Stimulated activated CD4-positive, alpha-beta T cell treated with anti-CD3 and anti-CD28 coated beads, TNF-alpha, amount 100 ng/mL, for 24 hours (primary cell): ENCODE measurements around the gene MAPK9.

Experiments used
- DNase-seq, 3 experiments: peaks; one replicate each; pipeline ENCODE4 v3.0.0-alpha.2; 2020; ENCODE audit warnings: low read depth in 3 of 3

The MAPK9 gene

GRCh38 chr5:180294913-180295555 is 3.2 kb upstream of the MAPK9 start:
- DNase-seq = no peak

GRCh38 chr5:180294411-180294810 is 2.5 kb upstream of the MAPK9 start:
- DNase-seq = no peak

- no peak for DNase-seq
Observed at GRCh38 chr5:180291234-180291940, 496 bp downstream of the MAPK9 start.

GRCh38 chr5:180290568-180291233 is 1.2 kb downstream of the MAPK9 start:
- no peak for DNase-seq

- DNase-seq = no peak
Observed at GRCh38 chr5:180289966-180290365, 1.9 kb downstream of the MAPK9 start.

- DNase-seq = no peak
Observed at GRCh38 chr5:180289433-180289832, 2.5 kb downstream of the MAPK9 start.

- no peak for DNase-seq
Observed at GRCh38 chr5:180287868-180288267, 4.0 kb downstream of the MAPK9 start.

GRCh38 chr5:180287404-180287803 is 4.5 kb downstream of the MAPK9 start:
- DNase-seq = no peak

GRCh38 chr5:180284149-180284548 is 7.7 kb downstream of the MAPK9 start:
- no peak for DNase-seq

GRCh38 chr5:180283026-180283615 is 8.8 kb downstream of the MAPK9 start:
- no peak for DNase-seq

GRCh38 chr5:180282281-180282680 is 9.6 kb downstream of the MAPK9 start:
- no peak for DNase-seq

GRCh38 chr5:180281706-180282105 is 10.2 kb downstream of the MAPK9 start:
- no peak for DNase-seq

- no peak for DNase-seq
Observed at GRCh38 chr5:180274695-180275094, 17.2 kb downstream of the MAPK9 start.

- no peak for DNase-seq
Observed at GRCh38 chr5:180271221-180271620, 20.7 kb downstream of the MAPK9 start.

GRCh38 chr5:180259260-180259611 is 32.6 kb downstream of the MAPK9 start:
- DNase-seq = no peak

GRCh38 chr5:180253036-180253824 is 38.7 kb downstream of the MAPK9 start:
- no peak for DNase-seq

- DNase-seq = no peak
Observed at GRCh38 chr5:180251887-180252286, 40.0 kb downstream of the MAPK9 start.

- DNase-seq = no peak
Observed at GRCh38 chr5:180251141-180251540, 40.7 kb downstream of the MAPK9 start.

GRCh38 chr5:180250329-180250728 is 41.6 kb downstream of the MAPK9 start:
- DNase-seq = no peak

GRCh38 chr5:180241600-180241999 is 50.3 kb downstream of the MAPK9 start:
- no peak for DNase-seq

- DNase-seq = no peak
Observed at GRCh38 chr5:180238631-180239030, 53.3 kb downstream of the MAPK9 start.

GRCh38 chr5:180235846-180236245 is 56.0 kb downstream of the MAPK9 start:
- no peak for DNase-seq
